Epithelial cell of proximal tubule (primary cell): Measurements from ENCODE around the gene PRKCB. TPM values are rescaled to one million over a fixed set of nuclear protein-coding genes. Genes with fewer than 3 reads are reported as not detected.

ENCODE experiments used
- DNase-seq: peaks from one replicate; pipeline ENCODE4 v3.0.0-alpha.2; 2011; ENCODE audit warnings: low read depth
- H3K4me3 ChIP-seq: 2 replicates; pipeline ENCODE4 v1.5.1; 2011; ENCODE audit warnings: low read depth, mild to moderate bottlenecking, low read length
- total RNA-seq: library from RNA; depleted of rRNA; stranded (reverse); fragments of >200 nt; gene quantifications from 2 replicates; pipeline ENCODE4 v1.2.3, GENCODE V29; 2015
- TF ChIP-seq, protein P1 (sequence below): conservative IDR thresholded peaks from 2 replicates; pipeline ENCODE4 v1.5.1; 2012; ENCODE audit warnings: low read depth, mild to moderate bottlenecking, low read length

PRKCB gene
- total RNA-seq, 1 donor from 2014 or later, result not detected

- TF ChIP-seq, protein P1, sequence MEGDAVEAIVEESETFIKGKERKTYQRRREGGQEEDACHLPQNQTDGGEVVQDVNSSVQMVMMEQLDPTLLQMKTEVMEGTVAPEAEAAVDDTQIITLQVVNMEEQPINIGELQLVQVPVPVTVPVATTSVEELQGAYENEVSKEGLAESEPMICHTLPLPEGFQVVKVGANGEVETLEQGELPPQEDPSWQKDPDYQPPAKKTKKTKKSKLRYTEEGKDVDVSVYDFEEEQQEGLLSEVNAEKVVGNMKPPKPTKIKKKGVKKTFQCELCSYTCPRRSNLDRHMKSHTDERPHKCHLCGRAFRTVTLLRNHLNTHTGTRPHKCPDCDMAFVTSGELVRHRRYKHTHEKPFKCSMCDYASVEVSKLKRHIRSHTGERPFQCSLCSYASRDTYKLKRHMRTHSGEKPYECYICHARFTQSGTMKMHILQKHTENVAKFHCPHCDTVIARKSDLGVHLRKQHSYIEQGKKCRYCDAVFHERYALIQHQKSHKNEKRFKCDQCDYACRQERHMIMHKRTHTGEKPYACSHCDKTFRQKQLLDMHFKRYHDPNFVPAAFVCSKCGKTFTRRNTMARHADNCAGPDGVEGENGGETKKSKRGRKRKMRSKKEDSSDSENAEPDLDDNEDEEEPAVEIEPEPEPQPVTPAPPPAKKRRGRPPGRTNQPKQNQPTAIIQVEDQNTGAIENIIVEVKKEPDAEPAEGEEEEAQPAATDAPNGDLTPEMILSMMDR, result no peak
- DNase-seq, result no peak
- H3K4me3 ChIP-seq, result no peak overlapping the region
Observed at GRCh38 chr16:24203675-24204074, 367.9 kb downstream of the PRKCB start.

GRCh38 chr16:24204150-24204665 lies 368.4 kb downstream of the PRKCB start:
- TF ChIP-seq, protein P1, result no peak

GRCh38 chr16:24206926-24207325 lies 371.1 kb downstream of the PRKCB start:
- H3K4me3 ChIP-seq, result no peak overlapping the region
- DNase-seq, result no peak
- TF ChIP-seq, protein P1, result no peak

More at GRCh38 chr16:24204150-24204665, 368.4 kb downstream of the PRKCB start:
- H3K4me3 ChIP-seq, result no peak overlapping the region
- DNase-seq, result no peak

- TF ChIP-seq, protein P1, result no peak
- H3K4me3 ChIP-seq, result no peak overlapping the region
- DNase-seq, result no peak
Observed at GRCh38 chr16:24208710-24209109, 372.9 kb downstream of the PRKCB start.

DNA sequence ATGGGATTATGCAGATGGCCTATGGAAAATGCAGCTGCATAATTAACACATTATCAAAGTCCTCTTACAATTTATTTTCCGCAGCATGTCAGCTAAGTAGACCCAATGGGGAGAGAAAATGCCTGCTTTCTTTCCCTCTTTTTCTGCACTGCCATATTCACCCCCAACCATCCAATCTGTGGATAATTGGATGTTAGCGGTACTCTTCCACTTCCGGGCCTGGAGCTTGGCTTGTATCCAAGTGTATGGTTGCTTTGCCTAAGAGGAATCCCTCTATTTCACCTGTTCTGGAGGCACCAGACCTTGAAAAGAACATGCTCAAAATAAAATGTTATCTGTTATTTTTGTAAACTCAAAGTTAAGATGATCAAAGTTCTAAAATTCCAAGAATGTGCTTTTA lies 379.2 kb downstream of the PRKCB start:
- DNase-seq, result no peak
- TF ChIP-seq, protein P1, result no peak
- H3K4me3 ChIP-seq, result no peak overlapping the region

GRCh38 chr16:24216961-24217360 lies 381.2 kb downstream of the PRKCB start:
- no peak for DNase-seq
- TF ChIP-seq, protein P1, result no peak
- no peak overlapping the region for H3K4me3 ChIP-seq

GRCh38 chr16:24217461-24217860 lies 381.7 kb downstream of the PRKCB start:
- TF ChIP-seq, protein P1, result no peak
- DNase-seq, result no peak
- H3K4me3 ChIP-seq, result no peak overlapping the region
